ENCODE results near the gene FNIP1.
A peak's percentile ranks its signal among the peaks of the same experiment; 100 is the strongest.
"Not testable (repeated sequence)": the region's sequence is repeated elsewhere in the genome, so short reads cannot be mapped to it uniquely, and the experiment has no call there.

Gene FNIP1

GRCh38 chr5:131795228-131795627 is 1.6 kb downstream of the FNIP1 start:
- Mint-ChIP-seq H3K27me3 (no peaks in the 10 kb centered on the region), H3K4me1 (peaks cover 34% of the 10 kb centered on the region), H3K36me3 (peaks cover 10% of the 10 kb centered on the region), H3K9me3 (no peaks in the 10 kb centered on the region), H3K4me3 (peak overlapping the region; percentile 98), H3K27ac (peak overlapping the region; percentile 96)
- no peak for ATAC-seq

- H3K4me3 Mint-ChIP-seq, result peak overlapping the region; percentile 15
- no peak overlapping the region for H3K27ac Mint-ChIP-seq
- no peak for ATAC-seq
- no peaks in the 10 kb centered on the region for H3K9me3 Mint-ChIP-seq
- no peaks in the 10 kb centered on the region for H3K27me3 Mint-ChIP-seq
- peaks cover 14% of the 10 kb centered on the region for H3K36me3 Mint-ChIP-seq
- H3K4me1 Mint-ChIP-seq, result peaks cover 38% of the 10 kb centered on the region
These were observed 2.2 kb downstream of the FNIP1 start for GRCh38 chr5:131794586-131794985.

- H3K27ac Mint-ChIP-seq, result no peak overlapping the region
- peaks cover 20% of the 10 kb centered on the region for H3K36me3 Mint-ChIP-seq
- no peak overlapping the region for H3K4me3 Mint-ChIP-seq
- no peaks in the 10 kb centered on the region for H3K9me3 Mint-ChIP-seq
- H3K4me1 Mint-ChIP-seq, result peaks cover 44% of the 10 kb centered on the region
- no peak for ATAC-seq
- no peaks in the 10 kb centered on the region for H3K27me3 Mint-ChIP-seq
These were observed 3.9 kb downstream of the FNIP1 start for GRCh38 chr5:131792896-131793295.

GRCh38 chr5:131791866-131792265 is 5.0 kb downstream of the FNIP1 start:
- Mint-ChIP-seq H3K36me3 (peaks cover 24% of the 10 kb centered on the region), H3K4me3 (no peak overlapping the region), H3K27me3 (no peaks in the 10 kb centered on the region), H3K9me3 (no peaks in the 10 kb centered on the region), H3K27ac (no peak overlapping the region), H3K4me1 (peaks cover 55% of the 10 kb centered on the region)
- no peak for ATAC-seq

DNA sequence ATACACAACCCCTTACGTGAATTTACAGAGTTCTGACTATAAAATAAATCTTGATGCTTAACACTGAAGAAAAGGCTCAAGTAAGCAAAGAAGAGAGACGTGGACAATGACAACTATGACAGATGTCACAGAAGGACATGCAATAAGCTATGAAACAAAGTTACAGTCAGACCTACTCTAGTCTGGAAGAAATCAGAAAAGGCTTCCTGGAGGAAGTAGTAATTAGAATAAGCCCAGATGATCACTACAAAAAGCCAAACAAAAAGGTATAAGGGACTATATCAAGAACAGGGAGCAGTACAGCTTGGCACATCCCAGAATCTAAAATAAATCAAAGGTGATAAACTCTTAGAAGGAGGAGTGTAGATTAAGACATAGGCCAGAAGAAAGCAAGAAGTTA is 6.3 kb downstream of the FNIP1 start:
- peaks cover 54% of the 10 kb centered on the region for H3K4me1 Mint-ChIP-seq
- H3K36me3 Mint-ChIP-seq, result peaks cover 24% of the 10 kb centered on the region
- ATAC-seq, result no peak

DNA sequence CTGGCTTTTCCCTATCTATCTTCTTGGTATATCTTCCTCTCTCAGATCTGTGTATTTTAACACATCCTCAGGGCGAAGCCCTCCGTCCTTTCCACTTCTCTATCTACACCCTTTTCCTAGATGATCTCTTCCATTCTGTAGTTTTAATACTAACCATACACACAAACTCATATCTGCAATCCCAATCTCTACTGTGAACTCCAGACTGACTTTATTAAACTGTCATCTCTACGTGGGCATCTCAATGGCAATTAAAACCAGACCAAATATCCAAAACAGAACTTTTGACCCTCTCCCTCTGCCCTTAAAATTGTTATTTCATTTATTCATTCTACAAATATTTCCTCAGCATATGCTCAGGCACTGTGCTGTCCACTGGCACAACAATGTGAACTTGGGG is 7.1 kb downstream of the FNIP1 start:
- H3K4me1 Mint-ChIP-seq, result peaks cover 46% of the 10 kb centered on the region
- no peaks in the 10 kb centered on the region for H3K9me3 Mint-ChIP-seq
- H3K4me3 Mint-ChIP-seq, result no peak overlapping the region
- no peak overlapping the region for H3K27ac Mint-ChIP-seq
- H3K27me3 Mint-ChIP-seq, result no peaks in the 10 kb centered on the region
- no peak for ATAC-seq
- H3K36me3 Mint-ChIP-seq, result peaks cover 24% of the 10 kb centered on the region

More for the DNA sequence above, 6.3 kb downstream of the FNIP1 start:
- Mint-ChIP-seq H3K27ac (no peak overlapping the region), H3K9me3 (no peaks in the 10 kb centered on the region), H3K27me3 (no peaks in the 10 kb centered on the region), H3K4me3 (no peak overlapping the region)

- no peak for ATAC-seq
- Mint-ChIP-seq H3K27me3 (no peaks in the 10 kb centered on the region), H3K4me1 (peaks cover 53% of the 10 kb centered on the region), H3K27ac (no peak overlapping the region), H3K4me3 (no peak overlapping the region), H3K9me3 (no peaks in the 10 kb centered on the region), H3K36me3 (peaks cover 27% of the 10 kb centered on the region)
These were observed 9.1 kb downstream of the FNIP1 start for GRCh38 chr5:131787736-131788135.

- Mint-ChIP-seq H3K4me3 (no peak overlapping the region), H3K4me1 (peaks cover 58% of the 10 kb centered on the region), H3K27me3 (no peaks in the 10 kb centered on the region), H3K27ac (no peak overlapping the region), H3K36me3 (peaks cover 34% of the 10 kb centered on the region), H3K9me3 (no peaks in the 10 kb centered on the region)
- no peak for ATAC-seq
These were observed 9.7 kb downstream of the FNIP1 start for GRCh38 chr5:131786900-131787692.

DNA sequence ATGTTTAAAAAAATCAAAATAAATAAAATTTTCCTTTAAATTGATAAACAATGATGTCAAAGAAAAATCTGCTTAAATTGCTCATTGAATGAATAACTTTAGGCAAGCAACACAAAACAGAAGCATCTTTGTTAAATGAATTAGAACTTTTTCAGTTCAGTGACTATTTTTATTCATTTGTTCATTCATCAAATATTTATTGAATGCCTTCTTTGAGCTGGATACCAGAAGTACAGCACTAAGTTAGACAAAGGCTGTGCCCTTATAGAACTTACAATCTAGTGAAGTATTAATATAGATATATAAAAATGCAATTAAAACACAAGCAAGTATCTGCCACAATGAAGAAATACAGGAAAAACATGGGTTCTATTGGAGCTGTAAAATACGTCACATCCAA is 10.8 kb downstream of the FNIP1 start:
- Mint-ChIP-seq H3K4me3 (no peak overlapping the region), H3K27me3 (no peaks in the 10 kb centered on the region), H3K27ac (no peak overlapping the region), H3K9me3 (no peaks in the 10 kb centered on the region), H3K4me1 (peaks cover 63% of the 10 kb centered on the region), H3K36me3 (peaks cover 44% of the 10 kb centered on the region)
- ATAC-seq, result no peak

DNA sequence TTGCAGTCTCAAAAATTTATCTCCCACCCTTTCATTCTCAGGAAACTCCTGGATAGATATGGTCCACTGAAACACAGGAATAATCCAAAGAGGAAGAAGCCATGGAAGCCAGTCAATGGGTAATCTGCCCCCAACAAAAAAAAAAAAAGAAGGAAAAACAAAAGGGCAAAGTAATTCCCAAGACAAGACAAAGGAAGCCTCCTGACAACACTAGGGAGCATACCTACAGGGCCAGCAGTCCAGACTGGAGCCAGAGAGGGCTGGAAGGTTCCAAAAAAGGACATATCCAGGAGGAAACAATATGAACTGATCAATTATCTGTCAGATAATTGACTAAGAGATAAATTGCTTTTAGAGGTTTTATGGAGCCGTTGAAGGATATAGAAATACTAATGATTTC is 12.9 kb downstream of the FNIP1 start:
- Mint-ChIP-seq H3K4me1 (peaks cover 54% of the 10 kb centered on the region), H3K9me3 (no peaks in the 10 kb centered on the region), H3K27me3 (no peaks in the 10 kb centered on the region), H3K27ac (no peak overlapping the region), H3K36me3 (peaks cover 37% of the 10 kb centered on the region), H3K4me3 (no peak overlapping the region)
- no peak for ATAC-seq

DNA sequence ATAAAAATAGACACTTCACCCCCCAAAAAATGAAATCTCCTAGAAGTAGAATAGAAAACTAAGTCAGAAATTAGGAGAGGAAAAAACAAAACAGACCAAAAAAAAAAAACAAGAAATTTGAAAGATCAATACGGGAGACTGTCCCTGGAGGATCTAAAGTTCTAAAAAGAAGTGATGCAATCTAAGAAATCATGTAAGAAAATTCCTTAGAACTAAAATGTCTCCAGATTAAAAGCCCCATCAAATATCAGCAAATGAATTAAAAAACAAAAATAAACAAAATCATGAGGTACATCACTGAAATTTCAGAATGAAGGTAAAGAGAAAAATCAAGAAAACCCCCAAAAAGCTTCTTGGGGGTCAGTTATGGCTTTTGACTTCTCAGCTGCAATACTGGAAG is 13.5 kb downstream of the FNIP1 start:
- H3K27ac Mint-ChIP-seq, result no peak overlapping the region
- H3K27me3 Mint-ChIP-seq, result no peaks in the 10 kb centered on the region
- H3K36me3 Mint-ChIP-seq, result peaks cover 37% of the 10 kb centered on the region
- no peak overlapping the region for H3K4me3 Mint-ChIP-seq
- H3K4me1 Mint-ChIP-seq, result peaks cover 55% of the 10 kb centered on the region
- no peak for ATAC-seq
- H3K9me3 Mint-ChIP-seq, result no peaks in the 10 kb centered on the region

DNA sequence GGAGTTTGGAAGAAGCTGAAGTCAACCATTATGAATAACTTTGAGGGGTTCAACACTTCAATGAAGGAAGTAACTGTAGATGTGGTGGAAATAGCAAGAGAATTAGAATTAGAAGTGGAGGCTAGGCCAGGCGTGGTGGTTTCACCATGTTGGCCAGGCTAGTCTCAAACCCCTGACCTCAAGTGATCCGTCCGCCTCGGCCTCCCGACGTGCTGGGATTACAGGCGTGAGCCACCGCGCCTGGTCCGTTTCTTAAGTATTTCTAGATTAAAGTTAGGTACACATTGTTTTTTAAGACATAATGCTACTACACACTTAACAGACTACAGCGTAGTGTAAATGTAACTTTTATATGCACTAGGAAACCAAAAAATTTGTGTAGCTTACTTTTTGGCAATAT is 14.1 kb downstream of the FNIP1 start:
- H3K9me3 Mint-ChIP-seq, result no peaks in the 10 kb centered on the region
- no peaks in the 10 kb centered on the region for H3K27me3 Mint-ChIP-seq
- H3K27ac Mint-ChIP-seq, result no peak overlapping the region
- no peak for ATAC-seq
- peaks cover 56% of the 10 kb centered on the region for H3K4me1 Mint-ChIP-seq
- H3K4me3 Mint-ChIP-seq, result no peak overlapping the region
- peaks cover 38% of the 10 kb centered on the region for H3K36me3 Mint-ChIP-seq

DNA sequence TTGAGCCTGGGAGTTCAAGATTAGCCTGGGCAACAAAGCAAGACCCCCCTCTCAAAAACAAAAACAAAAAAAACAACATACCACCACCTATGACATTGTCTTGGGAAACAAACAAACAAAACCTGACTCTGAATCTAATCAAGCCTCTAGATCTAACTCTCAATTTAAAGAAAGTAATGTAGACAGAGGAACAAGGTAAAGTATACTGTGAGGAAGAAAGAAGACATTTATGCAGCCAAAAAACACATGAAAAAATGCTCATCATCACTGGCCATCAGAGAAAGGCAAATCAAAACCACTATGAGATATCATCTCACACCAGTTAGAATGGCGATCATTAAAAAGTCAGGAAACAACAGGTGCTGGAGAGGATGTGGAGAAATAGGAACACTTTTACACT is 18.7 kb downstream of the FNIP1 start:
- not testable (repeated sequence) for H3K27ac Mint-ChIP-seq

DNA sequence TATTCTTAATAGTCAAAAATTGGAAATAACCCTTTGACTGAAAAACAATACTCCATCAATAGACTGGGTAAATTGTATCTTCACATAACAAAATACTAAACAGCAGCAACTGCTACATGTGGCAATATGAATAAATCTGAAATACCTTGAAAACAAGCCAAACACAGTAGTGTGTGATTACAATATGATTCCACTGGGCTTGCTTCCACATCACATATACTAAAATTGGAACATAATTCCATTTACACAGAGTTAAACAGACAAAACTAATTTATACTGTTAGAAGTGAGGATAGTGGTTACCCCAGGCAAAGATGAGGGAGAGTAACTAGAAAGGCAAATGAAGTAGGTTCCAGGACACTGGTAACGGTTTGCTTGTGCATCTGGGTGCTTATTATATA is 20.4 kb downstream of the FNIP1 start:
- H3K4me3 Mint-ChIP-seq, result no peak overlapping the region
- H3K9me3 Mint-ChIP-seq, result no peaks in the 10 kb centered on the region
- H3K4me1 Mint-ChIP-seq, result peaks cover 27% of the 10 kb centered on the region
- no peaks in the 10 kb centered on the region for H3K27me3 Mint-ChIP-seq
- no peak for ATAC-seq
- H3K27ac Mint-ChIP-seq, result no peak overlapping the region
- peaks cover 16% of the 10 kb centered on the region for H3K36me3 Mint-ChIP-seq

More for the DNA sequence above, 18.7 kb downstream of the FNIP1 start:
- peaks cover 41% of the 10 kb centered on the region for H3K4me1 Mint-ChIP-seq
- not testable (repeated sequence) for H3K4me3 Mint-ChIP-seq, H3K9me3 Mint-ChIP-seq, ATAC-seq, H3K27me3 Mint-ChIP-seq
- H3K36me3 Mint-ChIP-seq, result peaks cover 31% of the 10 kb centered on the region

DNA sequence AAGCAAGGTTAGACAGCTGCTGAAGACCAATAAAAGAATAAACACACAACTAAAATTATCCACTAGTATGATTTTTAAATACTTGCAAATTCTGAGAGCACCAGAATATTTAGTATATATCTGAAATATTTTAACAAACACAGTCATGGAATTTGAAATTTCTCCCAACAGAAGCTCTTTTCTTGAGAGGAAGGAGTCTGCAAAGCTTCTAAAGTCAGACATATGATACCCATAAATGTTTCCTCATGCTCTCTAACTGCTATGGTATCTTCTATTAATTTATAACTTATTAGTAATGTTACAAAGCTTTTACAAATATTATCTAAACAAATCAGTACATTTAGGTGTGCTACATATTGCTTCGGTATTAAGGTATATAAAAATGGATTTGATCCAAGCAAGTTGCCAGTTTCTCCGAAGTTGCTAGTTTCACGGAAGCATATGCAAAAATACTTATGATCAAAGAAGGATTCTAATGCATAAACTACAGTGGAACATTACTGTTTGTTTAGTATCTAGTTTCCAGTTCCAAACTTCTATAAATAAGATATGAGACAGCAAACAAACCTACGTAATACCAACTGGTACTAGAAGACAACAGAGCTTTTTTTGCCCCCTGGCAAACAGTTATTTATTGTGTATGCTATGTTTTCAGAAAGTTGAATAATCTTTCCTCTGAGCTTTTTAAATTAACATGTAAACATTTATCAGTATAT is 22.0 kb downstream of the FNIP1 start:
- H3K4me1 Mint-ChIP-seq, result peaks cover 17% of the 10 kb centered on the region
- H3K4me3 Mint-ChIP-seq, result no peak overlapping the region
- H3K36me3 Mint-ChIP-seq, result peaks cover 5% of the 10 kb centered on the region
- no peaks in the 10 kb centered on the region for H3K9me3 Mint-ChIP-seq
- no peak for ATAC-seq
- H3K27ac Mint-ChIP-seq, result no peak overlapping the region
- no peaks in the 10 kb centered on the region for H3K27me3 Mint-ChIP-seq

DNA sequence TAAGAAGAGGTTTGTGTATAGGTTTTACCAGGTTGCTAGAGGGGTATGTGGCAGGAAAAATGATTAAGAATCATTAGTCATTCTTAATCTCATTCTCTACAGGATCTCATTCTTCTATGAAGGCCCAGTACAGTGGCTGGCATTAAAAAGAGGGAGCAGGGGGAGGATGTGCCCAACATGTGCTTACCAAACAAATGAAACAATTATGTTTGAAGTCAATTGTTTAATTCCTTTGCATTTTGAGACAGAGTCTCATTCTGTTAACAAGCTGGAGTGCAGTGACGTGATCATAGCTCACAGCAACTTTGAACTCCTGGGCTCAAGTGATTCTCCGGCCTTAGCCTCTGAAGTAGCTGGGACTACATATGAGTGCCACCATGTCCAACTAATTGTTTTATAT is 23.0 kb downstream of the FNIP1 start:
- H3K27ac Mint-ChIP-seq, result no peak overlapping the region

More for the DNA sequence above, 23.0 kb downstream of the FNIP1 start:
- Mint-ChIP-seq H3K36me3 (peaks cover 5% of the 10 kb centered on the region), H3K4me1 (peaks cover 17% of the 10 kb centered on the region), H3K4me3 (no peak overlapping the region), H3K9me3 (no peaks in the 10 kb centered on the region), H3K27me3 (no peaks in the 10 kb centered on the region)
- ATAC-seq, result no peak

All from stimulated activated memory B cell treated with anti-CD40 and anti-IgM and Interleukin-4, amounts not matched to agents 10 μg/mL and 1 μg/mL and 100 μg/mL, for 72 hours (primary cell).